HG03097 (cell line): ENCODE measurements around the gene POU2AF2.
"Not testable (repeated sequence)": the region's sequence is repeated elsewhere in the genome, so short reads cannot be mapped to it uniquely, and the experiment has no call there.

Experiments used
- ATAC-seq: cut with Tn5 transposase; IDR thresholded peaks from one replicate; pipeline ENCODE4 v1.9.1; 2021; ENCODE audit not compliant: unreplicated experiment, low FRiP score

The POU2AF2 gene

DNA sequence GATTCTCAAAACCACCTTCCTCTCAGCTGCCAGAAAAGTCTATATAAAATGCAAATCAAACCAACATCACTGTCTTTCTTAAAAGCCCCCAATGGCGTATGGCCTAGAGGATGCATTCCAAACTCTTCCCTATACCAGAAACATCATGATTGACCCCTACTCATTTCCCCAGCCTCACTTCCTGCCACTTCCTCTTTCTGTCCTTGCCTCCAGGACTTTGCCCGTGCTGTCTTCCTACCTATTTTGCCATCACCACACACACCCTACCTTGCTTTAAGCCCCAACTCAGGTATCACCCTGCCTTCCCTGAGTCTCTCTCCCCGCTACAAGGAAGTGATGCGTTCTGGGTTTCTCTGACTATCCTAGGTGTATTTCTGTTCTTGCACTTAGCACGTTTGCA, 8.1 kb downstream of the POU2AF2 start:
- ATAC-seq, result no peak

DNA sequence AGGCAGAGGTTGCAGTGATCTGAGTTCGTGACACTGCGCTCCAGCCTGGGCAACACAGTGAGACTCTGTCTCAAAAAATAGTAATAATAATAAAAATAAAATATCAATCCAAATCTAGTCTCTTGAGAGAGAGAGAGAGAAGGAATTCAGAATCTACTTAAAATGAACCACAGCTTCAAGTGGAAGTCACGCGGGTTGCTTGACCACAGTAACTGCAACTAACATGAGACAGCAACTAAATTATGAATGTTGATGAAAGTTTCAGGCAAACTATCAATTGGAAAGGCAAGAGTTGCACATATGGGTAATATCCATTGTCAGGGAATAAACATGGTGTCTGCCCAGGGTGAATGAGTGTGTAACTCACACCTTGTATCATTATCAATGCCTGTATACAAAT, 12.5 kb downstream of the POU2AF2 start:
- ATAC-seq, result no peak

- no peak for ATAC-seq
Measured at GRCh38 chr11:111259896-111260295, 14.4 kb downstream of the POU2AF2 start.

- ATAC-seq, result no peak
Measured at GRCh38 chr11:111260811-111261210, 15.3 kb downstream of the POU2AF2 start.

DNA sequence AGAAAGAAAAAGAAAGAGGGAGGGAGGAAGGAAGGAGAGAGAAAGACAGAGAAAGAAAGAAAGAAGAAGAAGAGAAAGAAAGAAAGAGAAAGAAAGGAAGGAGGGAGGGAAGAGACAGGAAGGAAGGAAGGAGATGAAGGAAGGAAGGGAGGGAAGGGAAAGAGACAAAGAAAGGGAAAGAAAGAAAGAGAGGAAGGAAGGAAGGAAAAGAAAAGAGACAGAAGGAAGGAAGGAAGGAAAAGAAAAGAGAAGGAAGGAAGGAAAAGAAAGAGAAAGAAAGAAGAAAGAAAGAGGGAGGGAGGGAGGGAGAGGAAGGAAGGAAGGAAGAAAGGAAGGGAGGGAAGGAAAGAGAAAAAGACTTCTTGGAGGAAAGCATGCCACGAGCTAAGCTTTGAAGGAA, 19.1 kb downstream of the POU2AF2 start:
- ATAC-seq, result no peak

GRCh38 chr11:111265421-111265820, 19.9 kb downstream of the POU2AF2 start:
- ATAC-seq, result no peak

DNA sequence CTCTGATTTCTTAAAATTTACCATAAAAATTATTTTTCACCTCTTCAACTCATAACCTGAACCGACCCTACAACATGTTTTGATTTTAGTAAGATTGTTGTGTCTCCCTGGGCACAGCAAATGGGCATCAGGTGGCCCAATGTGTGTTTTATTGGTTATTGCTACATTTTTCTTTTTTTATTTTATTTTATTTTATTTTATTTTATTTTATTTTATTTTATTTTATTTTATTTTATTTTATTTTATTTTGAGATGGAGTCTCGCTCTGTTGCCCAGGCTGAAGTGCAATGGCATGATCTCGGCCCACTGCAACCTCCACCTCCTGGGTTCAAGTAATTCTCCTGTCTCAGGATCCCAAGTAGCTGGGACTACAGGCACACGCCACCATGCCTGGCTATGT, 22.8 kb downstream of the POU2AF2 start:
- not testable (repeated sequence) for ATAC-seq

GRCh38 chr11:111269146-111269868, 23.8 kb downstream of the POU2AF2 start:
- no peak for ATAC-seq

- no peak for ATAC-seq
Measured at GRCh38 chr11:111272420-111272819, 26.9 kb downstream of the POU2AF2 start.

DNA sequence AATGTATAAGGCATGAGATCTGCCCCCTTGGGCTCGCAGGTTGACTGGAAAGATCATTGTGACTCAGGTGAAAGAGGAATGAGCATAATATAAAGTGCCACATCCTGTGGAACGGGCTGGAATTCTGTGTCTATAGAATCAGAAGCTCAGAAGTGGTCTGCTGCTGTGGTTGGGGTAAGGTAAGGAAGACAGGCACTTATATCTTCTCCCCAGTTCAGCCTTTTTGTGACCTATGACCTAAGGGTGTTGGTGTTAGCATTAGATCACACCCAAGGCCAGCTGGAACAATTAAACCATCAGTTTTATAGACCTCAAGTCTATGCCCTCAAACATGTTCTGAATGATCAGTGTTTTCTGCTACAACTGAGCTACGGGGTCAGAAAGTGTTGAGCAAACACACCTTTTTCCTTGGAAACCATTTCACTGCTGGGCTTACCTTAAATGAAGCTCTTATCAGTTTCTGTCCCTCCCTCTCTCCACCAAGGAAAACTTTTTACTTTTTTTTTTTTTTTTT, 37.1 kb downstream of the POU2AF2 start:
- ATAC-seq, result no peak

DNA sequence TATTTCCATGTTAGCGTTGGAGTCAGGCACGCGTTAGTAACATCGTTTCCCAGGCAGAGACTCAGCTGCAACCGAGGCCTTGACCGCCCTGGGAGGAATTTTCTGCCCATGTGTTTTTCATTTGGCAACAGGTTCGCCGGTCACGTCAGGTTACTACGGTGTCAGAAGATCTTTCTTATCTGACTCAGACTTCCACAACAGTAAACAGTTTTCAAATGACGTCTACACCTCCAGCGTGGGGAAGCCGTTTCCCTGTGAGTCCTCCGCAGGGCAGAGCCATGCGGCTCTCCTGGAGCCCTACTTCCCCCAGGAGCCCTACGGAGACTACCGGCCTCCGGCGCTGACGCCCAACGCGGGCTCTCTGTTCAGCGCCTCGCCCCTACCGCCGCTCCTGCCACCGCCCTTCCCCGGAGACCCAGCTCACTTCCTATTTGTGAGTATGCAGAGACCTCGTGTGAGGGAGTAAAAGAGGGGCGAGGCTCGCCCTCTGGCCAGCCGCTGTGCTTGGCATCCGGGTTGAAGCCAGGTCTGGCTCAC, 38.5 kb downstream of the POU2AF2 start:
- no peak for ATAC-seq

- no peak for ATAC-seq
Measured at GRCh38 chr11:111285189-111286091, 39.9 kb downstream of the POU2AF2 start.

DNA sequence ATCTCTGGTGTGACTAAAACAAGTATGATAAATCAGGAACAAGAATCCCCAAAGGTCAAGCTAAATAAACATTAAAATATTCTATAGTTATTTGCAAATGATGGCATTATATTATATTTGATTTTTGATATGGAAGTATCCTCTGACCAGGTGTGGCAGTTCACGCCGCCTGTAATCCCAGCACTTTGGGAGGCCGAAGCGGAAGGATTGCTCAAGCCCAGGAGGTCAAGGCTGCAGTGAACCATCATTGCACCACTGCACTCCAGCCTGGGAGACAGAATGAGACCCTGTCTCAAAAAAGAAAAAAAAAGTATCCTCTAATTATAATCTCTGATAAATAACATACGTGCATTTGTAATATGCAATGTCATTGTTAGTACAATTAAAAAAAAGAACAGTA, 46.2 kb downstream of the POU2AF2 start:
- ATAC-seq, result no peak

DNA sequence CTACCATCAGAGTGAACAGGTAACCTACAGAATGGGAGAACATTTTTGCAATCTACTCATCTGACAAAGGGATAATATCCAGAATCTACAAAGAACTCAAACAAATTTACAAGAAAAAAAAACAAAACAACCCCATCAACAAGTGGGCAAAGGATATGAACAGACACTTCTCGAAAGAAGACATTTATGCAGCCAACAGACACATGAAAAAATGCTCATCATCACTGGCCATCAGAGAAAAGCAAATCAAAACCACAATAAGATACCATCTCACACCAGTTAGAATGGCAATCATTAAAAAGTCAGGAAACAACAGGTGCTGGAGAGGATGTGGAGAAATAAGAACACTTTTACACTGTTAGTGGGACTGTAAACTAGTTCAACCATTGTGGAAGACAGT, 46.9 kb downstream of the POU2AF2 start:
- not testable (repeated sequence) for ATAC-seq

DNA sequence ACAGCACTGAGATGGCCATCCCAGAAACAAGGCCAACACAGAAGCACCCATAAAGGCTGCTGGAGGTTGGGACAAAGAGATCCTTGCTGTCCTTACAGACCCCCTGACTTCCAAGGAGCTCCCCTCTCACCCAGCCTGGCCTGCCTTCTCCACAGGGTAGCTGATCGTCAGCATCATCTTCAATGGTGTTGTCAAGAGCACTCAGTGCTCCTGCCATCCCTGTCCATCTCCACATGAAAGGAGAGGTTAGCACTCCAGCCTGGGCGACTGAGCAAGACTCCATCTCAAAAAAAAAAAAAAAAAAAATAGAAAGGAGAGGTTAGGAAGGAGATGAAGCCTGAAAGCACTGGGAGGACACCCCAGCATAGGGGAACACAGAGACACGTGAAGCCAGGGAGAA, 50.7 kb downstream of the POU2AF2 start:
- ATAC-seq, result no peak

GRCh38 chr11:111297696-111298095, 52.2 kb downstream of the POU2AF2 start:
- no peak for ATAC-seq

- ATAC-seq, result no peak
Measured at GRCh38 chr11:111298413-111299100, 53.0 kb downstream of the POU2AF2 start, which contains the start of gene POU2AF3. Gene POU2AF3 (plus strand): TSS chr11:111298546. CDS start chr11:111298582, 36 bp downstream.

DNA sequence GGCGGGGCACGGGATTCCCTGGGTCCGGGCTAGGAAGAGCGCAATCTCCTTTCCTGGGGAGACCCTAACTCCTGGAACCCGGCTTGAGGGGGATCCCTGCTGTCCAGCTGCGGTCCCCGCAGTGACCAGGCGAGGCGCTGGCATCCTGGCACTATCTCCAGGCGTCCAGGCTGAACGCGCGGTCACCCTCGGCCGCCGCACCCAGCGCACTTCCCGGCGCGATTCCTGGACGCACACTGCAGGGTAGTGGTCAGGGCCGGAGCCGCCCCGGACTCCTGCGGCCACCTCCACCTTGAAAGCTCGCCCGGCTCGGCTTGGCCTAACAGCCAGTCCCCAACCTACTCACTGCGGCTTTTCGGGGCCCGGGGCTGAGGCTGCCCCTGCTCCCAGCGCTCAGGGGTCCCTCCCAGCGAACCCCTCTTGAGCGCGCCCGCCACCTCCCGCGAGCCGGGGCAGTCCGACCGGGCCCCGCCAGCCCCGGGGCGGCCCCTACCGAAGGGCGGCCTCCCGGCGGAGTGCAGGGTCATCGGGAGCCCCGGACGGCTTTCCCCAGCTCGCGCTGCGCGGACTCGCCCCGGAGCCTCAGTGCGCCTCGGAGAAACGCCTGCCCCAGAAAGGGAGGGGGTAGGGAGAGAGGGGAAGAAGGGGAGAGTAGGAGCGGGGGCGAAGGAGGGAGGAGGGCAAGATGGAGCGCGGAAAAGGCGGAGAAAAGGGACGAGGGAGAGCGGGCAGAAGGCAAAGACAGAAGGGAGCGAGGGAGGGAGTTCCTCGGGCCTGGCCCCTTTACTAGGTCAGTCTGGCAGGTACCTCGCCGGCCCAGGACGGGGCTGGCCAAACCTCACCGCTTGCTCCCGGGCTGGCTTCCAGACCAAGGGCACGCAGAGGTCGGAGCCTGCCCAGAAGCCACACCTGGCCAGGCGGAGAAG, 53.8 kb downstream of the POU2AF2 start:
- no peak for ATAC-seq

GRCh38 chr11:111300569-111300968, 55.0 kb downstream of the POU2AF2 start:
- no peak for ATAC-seq
